GM10248 (cell line): ENCODE data around the gene MDC1.
A peak's percentile ranks its signal among the peaks of the same experiment; 100 is the strongest.

Experiments used
- CTCF ChIA-PET: fragments of 300-600 bp; sonication (Branson Sonifier 250); formaldehyde crosslinking; extraction: SDS; loops from one replicate; lab custom pipeline; 2021; ENCODE audit warnings: antibody characterized with exemption; lab: Yijun Ruan, JAX
- POLR2A ChIA-PET: fragments of 350-650 bp; sonication (Branson Sonifier 250); formaldehyde crosslinking; extraction: SDS; loops from one replicate; lab custom pipeline; 2020; ENCODE audit warnings: antibody characterized with exemption; lab: Yijun Ruan, JAX
- DNase-seq: peaks from one replicate; pipeline ENCODE4 v3.0.0; 2012; ENCODE audit errors: extremely low spot score
- TF ChIP-seq, protein P1 (sequence below): IDR thresholded peaks from 2 replicates; pipeline ENCODE4 v1.5.1; 2012; ENCODE audit warnings: mild to moderate bottlenecking, low read depth; ENCODE audit errors: extremely low read depth, missing control alignments, control extremely low read depth

MDC1 gene

DNA sequence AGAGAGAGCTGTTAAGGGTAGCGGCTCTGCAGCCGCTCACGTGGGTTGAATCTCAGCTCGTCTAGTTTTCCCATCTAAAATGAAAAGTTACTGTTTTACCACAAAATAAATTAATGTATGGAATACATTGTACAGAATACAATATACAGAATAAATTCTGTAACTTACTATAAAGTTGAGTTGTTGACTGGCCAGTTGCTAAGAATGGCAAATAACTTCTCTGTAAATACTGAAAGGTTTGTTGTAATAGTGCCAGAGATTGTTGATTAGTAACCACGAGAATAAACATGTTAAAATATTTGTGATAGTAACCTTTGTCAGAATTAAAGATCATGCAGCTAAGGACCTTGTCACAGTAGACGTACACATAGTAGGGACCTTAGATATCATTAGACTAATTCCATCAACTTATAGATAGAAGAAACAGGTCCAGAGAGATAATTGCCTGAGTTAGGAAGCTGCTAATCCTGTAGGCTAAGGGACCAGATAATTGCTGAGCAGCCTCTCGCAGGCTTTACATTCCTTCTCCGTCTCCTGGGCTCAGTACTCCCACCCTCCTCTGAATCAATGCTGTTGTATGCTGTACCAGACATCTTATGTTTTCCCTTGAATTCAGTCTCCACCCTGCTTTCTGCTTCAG is 25.8 kb downstream of the MDC1 start:
- CTCF ChIA-PET, result interaction anchor here (1.1 to 13.6 kb wide), 9 partner anchors 9 to 208 kb away, joined by 3 to 132 read pairs (median 7); partner anchors contain the start of genes DHX16 and MDC1
- no peak for DNase-seq

DNA sequence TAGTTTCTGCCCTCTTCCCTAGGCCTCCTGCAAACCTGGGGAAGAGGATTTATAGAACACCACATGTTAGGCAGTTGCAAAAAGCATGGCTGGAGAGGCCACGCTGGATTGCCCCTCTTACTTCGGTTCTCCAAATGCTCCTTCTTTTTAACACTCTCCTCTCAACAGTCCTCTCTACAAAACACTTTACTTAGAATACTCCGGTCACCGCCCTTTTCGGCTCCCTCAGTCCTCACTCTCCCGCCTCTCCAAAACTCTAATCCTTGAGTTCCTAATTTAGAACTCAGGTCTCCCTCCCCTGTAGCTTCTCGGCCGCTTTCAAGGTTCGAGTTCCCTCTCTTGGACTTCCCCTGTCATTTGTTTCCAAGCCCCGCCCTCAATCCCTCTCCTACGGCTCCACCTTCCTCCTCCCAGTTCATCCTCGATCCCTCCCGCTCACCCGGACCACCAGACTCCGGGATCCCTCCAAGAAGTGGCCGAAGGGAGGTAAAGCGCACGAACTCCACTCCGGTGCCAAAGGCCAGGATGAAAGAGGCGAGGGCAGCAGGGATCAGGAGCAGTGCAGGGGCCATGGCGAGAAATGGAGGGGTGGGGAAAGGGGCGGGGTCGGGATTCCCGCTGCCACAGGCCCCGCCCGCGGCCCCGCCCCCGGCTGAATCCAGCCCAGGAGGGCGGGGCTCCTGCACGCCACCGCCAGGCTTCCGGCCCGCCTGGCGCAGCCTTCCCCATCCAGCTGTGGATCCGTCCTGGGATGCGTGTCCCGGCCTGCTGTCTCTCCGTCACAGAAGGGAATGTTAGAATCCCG is 26.5 kb downstream of the MDC1 start, which contains the start of gene NRM:
NRM (minus strand) TSS at position 582 of the 805 bp plus-strand sequence; CDS start at position 572, 10 bp downstream.
- ChIA-PET POLR2A (interaction anchor here (0.5 to 4.2 kb wide), 2 partner anchors 27 to 402 kb away, joined by 10 to 17 read pairs; partner anchors contain the start of gene MDC1), CTCF (interaction anchor here (1.1 to 13.6 kb wide), 8 partner anchors 11 to 207 kb away, joined by 3 to 132 read pairs (median 6); partner anchors contain the start of gene MDC1)
- DNase-seq, result peak; percentile 91

More for the DNA sequence above, 25.8 kb downstream of the MDC1 start:
- POLR2A ChIA-PET, result interaction anchor here (4.2 kb wide), 1 partner anchor 26 kb away, joined by 17 read pairs; the partner anchor contains the start of gene MDC1
- TF ChIP-seq, protein P1, sequence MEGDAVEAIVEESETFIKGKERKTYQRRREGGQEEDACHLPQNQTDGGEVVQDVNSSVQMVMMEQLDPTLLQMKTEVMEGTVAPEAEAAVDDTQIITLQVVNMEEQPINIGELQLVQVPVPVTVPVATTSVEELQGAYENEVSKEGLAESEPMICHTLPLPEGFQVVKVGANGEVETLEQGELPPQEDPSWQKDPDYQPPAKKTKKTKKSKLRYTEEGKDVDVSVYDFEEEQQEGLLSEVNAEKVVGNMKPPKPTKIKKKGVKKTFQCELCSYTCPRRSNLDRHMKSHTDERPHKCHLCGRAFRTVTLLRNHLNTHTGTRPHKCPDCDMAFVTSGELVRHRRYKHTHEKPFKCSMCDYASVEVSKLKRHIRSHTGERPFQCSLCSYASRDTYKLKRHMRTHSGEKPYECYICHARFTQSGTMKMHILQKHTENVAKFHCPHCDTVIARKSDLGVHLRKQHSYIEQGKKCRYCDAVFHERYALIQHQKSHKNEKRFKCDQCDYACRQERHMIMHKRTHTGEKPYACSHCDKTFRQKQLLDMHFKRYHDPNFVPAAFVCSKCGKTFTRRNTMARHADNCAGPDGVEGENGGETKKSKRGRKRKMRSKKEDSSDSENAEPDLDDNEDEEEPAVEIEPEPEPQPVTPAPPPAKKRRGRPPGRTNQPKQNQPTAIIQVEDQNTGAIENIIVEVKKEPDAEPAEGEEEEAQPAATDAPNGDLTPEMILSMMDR, result no peak

DNA sequence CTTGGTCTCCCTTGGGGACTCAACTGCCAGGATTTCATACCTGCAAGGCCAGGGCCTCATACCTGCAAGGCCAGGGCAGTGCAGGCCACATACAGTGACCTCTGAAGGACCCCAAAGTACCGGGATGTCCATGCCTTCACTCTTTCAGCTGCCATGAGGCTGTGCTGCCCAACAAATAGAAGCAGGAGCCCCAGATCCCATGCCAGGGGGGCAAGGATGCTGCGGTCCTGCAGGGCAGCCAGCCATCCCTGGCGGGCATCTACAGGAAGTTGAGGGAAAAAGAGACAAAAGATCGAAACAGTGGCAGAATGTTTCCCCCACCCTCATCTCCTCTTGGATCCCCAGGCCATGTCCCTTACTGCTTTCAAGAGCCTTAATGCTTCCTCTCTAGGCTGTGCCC is 27.1 kb downstream of the MDC1 start:
- TF ChIP-seq, protein P1, result no peak
- ChIA-PET POLR2A (interaction anchor here (4.2 kb wide), 1 partner anchor 27 kb away, joined by 17 read pairs; the partner anchor contains the start of gene MDC1), CTCF (interaction anchor here (1.1 to 13.6 kb wide), 6 partner anchors 10 to 145 kb away, joined by 3 to 132 read pairs (median 36); no protein-coding TSS in a partner anchor)
- no peak for DNase-seq

More for the DNA sequence above, 26.5 kb downstream of the MDC1 start, which contains the start of gene NRM:
- TF ChIP-seq, protein P1, result no peak

DNA sequence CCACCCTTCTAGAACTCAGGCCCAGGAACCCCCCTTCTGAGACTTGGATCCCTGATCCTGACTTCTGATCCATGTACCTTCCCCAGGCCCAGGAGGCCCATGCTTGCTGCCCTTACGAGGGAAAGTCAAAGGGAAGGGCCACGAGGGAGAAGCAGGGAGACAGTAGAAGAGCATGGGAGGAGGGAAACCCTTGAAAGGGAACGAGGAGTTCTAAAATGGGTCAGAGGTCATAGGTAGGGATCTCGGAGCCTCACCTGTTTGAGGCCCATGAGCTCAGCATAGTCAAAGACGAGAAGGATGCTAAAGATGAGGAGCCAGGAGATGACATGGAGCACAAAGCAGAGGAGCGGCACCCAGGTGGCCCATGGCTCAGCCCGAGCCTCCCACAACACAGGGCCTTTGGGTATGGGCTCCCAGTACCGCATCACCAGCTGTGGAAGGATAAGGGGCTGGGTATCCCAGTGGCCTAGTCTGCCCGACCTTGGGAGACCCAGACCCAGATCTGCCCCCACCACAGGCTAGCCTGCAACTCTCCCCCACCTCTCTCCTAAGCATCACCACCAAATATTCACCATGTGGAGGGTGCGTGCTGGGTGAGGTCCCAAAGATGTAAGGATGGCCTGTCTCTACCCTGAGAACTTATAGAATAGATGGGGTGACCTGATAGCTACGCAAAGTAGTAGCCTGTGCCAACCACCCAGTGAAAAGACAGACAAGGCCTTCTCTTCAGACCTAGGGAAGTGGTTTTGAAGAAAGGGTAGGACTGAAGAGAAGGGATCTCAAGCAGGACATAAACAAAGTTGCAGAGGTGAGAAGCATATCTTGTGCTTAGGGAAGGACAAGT is 27.8 kb downstream of the MDC1 start:
- no peak for DNase-seq
- TF ChIP-seq, protein P1, result no peak
- CTCF ChIA-PET, result interaction anchor here (0.7 to 13.6 kb wide), 11 partner anchors 9 to 398 kb away, joined by 3 to 132 read pairs (median 7); partner anchors contain the start of gene DHX16
- POLR2A ChIA-PET, result interaction anchor here (0.6 to 4.2 kb wide), 4 partner anchors 12 to 75 kb away, joined by 3 to 17 read pairs (median 6); partner anchors contain the start of gene MDC1

DNA sequence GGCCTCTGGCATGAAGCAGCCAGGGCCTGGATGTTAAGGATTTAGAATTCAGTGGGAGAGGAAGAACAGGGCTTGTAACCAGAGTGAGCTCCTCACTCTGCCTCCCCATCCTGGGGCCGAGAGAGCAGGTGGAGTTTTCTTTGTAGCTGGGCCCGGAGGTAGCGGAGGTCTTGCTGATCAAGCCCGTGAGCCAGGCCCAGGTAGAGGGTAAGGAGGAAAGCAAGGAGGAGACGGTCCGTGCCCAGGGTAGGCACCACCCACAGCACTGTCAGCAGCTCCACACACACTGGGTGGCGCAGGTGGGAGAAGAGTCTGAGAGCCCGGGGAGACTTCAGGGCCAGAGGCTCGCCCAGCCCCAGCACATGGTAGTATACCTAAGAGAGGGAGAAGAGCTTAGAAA is 28.5 kb downstream of the MDC1 start:
- TF ChIP-seq, protein P1, result peak; percentile 15
- ChIA-PET CTCF (interaction anchor here (0.7 to 13.6 kb wide), 12 partner anchors 9 to 399 kb away, joined by 3 to 132 read pairs (median 6); partner anchors contain the start of gene DHX16), POLR2A (interaction anchor here (0.5 to 4.2 kb wide), 5 partner anchors 13 to 74 kb away, joined by 3 to 17 read pairs (median 4); partner anchors contain the start of gene MDC1)
- DNase-seq, result no peak
